GM18951 (cell line): ENCODE data around the gene TMEM184B.
"Not testable (repeated sequence)": the region's sequence is repeated elsewhere in the genome, so short reads cannot be mapped to it uniquely, and the experiment has no call there.

Experiments
- POLR2A ChIP-seq: IDR thresholded peaks from 4 replicates; pipeline ENCODE4 v1.6.1; 2011; ENCODE audit warnings: mild to moderate bottlenecking; ENCODE audit not compliant: insufficient read length, insufficient read depth; ENCODE audit errors: extremely low read depth
- in situ Hi-C: fragments of 300-500 bp; cut with MboI; formaldehyde crosslinking; loops from one replicate; pipeline ENCODE4 v1.12.0; 2022; ENCODE audit warnings: low sequenced_read_pairs, mixed read lengths, inconsistent platforms; ENCODE audit not compliant: unreplicated experiment

Gene TMEM184B

GRCh38 chr22:38244106-38244505 is 28.7 kb downstream of the TMEM184B start:
- TF ChIP-seq POLR2A: no peak
- in situ Hi-C loops: no loop called here

DNA sequence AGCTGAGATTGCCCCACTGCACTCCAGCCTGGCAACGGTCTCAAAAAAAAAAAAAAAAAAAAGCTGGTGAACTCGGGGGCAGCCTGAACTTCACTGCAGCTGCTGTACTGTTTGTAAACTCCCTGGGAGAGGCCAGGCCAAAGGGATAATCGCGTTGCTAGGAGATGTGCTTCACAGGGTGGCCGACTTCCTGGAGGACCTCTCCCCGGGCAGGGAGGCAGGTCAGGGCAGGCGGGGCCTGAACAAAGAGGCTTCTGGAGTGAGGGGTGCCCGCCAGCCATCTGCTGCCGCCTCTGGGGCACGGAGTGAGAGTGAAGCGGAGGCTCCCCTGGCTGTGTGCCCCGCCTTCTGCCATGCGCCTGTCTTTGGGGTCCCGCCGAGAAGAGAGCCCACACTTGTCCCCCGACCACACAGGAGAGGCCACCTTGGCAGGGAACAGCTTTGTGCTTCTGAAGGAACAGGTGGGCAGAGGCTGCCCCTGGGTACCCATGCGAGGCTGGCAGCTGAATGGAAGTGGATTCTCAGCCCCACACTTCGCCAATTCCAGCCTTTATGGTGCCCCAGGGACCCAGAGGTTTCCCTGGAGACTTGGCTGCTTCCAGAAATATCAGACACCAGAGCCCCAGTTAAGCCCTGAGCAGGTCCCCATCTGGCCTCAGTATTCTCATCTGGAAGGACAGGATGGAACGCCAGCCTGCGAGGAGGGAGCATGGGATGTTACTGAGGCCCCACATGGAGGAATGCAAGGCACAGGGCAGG is 29.6 kb downstream of the TMEM184B start:
- in situ Hi-C loops: no loop called here
- TF ChIP-seq POLR2A: no peak

- in situ Hi-C loops: no loop called here
- TF ChIP-seq POLR2A: no peak
Measured at GRCh38 chr22:38240734-38241252, 32.0 kb downstream of the TMEM184B start.

DNA sequence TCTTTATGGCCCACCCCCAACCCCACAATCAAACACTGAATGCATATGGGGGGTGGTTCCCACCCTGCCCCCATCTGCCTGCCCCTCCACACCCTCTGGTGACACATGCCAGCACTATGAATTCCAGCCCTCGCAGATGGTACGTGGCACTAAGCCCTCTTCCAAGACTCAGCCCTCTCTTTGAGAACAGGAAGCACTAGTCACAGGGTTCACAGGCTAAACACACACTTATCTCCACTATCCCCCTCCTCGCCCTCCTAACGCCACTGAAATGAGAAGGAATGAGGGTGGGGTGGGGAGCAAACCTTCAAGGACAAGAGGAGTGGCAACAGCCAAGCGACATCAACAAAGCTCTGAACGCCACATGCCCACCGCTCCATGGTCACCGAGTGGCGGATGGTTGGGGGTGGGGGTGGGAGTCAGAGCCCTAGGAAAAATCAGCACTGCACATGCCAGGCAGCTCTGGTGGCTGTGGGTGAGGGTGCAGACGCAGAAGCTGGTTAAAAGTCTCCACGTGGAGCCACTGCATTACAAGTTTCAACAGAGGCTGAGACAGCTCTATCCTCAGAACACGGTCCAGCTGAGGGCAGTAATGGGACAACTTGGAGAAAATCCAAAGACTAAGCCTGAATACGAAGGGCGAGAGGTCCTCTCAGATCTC is 33.6 kb downstream of the TMEM184B start:
- TF ChIP-seq POLR2A: no peak
- in situ Hi-C loops: no loop called here

DNA sequence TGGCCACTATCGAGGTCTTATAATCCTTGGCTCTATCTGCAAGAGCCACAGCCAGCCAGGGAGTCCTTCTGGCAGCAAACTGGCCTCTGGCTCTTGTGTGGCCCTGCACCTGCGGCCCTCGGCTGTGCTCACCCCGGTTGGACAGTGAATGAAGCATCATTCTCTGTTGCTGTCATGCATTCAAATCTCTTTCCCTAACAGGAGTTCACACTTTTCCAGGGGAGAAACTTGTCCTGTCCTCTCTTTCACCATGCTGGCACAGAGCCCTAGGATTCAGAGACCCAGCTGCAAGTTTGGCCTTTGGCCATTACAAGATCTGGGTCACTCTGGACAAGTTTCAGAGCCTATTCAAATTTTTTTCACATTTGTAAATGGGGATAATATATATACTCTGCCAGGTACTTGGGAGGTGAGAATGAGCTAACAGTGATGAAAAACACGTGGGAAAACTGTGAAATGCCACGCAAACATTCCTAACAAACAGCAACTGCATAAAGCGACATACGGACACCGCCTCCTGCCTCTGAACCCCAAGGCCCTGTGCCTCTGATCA is 34.2 kb downstream of the TMEM184B start:
- in situ Hi-C loops: no loop called here
- TF ChIP-seq POLR2A: no peak

- TF ChIP-seq POLR2A: no peak
- in situ Hi-C loops: no loop called here
Measured at GRCh38 chr22:38236786-38237185, 36.0 kb downstream of the TMEM184B start.

- no peak for TF ChIP-seq POLR2A
- in situ Hi-C loops: no loop called here
Measured at GRCh38 chr22:38235240-38235850, 37.5 kb downstream of the TMEM184B start.

DNA sequence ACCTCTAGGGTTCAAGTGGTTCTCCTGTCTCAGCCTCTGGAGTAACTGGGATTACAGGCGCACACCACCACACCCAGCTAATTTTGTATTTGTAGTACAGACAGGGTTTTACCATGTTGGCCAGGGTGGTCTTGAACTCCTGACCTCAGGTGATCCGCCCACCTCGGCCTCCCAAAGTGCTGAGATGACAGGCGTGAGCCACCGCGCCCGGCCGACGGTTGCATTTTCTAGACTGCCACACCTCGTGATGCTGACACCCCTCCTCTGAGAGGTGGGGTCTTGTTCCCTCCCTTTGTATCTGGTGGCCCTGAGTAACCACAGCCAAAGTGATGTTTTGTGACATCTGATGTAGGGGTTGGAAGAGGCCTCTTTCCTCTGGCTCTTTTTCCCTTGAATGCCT is 39.0 kb downstream of the TMEM184B start:
- in situ Hi-C loops: not testable (repeated sequence)

- TF ChIP-seq POLR2A: no peak
- in situ Hi-C loops: no loop called here
Measured at GRCh38 chr22:38233427-38233826, 39.4 kb downstream of the TMEM184B start.

DNA sequence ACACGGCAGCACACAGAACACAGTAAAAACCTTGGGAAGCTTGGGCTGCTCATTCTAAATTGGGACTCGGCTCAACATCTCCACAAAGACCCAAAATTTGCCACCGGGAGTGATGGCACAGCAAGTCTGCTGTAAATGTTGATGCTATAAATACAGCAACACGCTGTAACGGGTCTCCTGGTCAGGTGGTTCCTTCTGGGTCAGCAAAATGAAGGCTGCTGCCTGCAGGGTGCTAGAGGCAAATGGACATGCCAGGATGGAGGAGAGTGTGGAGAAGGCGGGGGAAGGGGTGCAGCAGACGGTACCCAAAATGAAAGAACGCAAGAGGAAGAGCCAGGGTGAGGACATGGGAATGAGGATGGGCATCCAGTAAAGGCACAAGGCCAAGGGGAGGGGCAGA is 40.6 kb downstream of the TMEM184B start:
- in situ Hi-C loops: no loop called here
- no peak for TF ChIP-seq POLR2A

DNA sequence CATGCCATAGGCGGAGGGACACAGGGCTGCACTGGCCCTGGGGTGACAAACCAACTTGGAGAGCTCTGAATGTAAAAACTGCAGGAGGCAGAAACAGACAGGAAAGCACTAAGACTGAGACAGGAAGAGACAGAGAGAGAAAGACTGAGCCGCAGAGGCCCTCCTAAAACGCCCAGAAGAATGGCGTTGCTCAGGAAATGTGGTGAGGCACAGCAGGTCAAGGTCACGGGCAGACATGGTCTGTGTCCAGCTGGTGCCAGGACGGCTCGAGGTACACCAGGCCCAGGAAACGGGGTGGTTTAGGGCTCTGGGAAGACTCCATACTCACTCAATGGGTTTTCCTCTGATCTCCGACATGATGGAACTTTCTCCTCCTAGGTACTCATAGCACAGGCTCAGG is 41.9 kb downstream of the TMEM184B start:
- in situ Hi-C loops: no loop called here

GRCh38 chr22:38230108-38230825 is 42.5 kb downstream of the TMEM184B start:
- no peak for TF ChIP-seq POLR2A
- in situ Hi-C loops: no loop called here

More for the DNA sequence above, 41.9 kb downstream of the TMEM184B start:
- no peak for TF ChIP-seq POLR2A
